Esophagus muscularis mucosa (tissue), 4 donors: ENCODE data around the gene GLT1D1. TPM values are rescaled to one million over a fixed set of nuclear protein-coding genes. Genes with fewer than 3 reads are reported as not detected.

Experiments used
- DNase-seq: peaks from one replicate; pipeline ENCODE4 v3.0.0-alpha.2; 2017; ENCODE audit errors: extremely low spot score
- H3K27ac ChIP-seq, 4 donors: fragments of 200-600 bp; sonication (generic); replicated peaks in 1 of 4; 1 replicate in 3 of 4; 2 replicates in 1 of 4; pipeline ENCODE4 v1.5.1; 2016 to 2019; ENCODE audit warnings: mild to moderate bottlenecking in 1 of 4
- H3K27me3 ChIP-seq, 4 donors: fragments of 200-600 bp; sonication (generic); one replicate each; pipeline versions ENCODE4 v1.5.1 to v1.6.0; 2016 to 2019
- H3K36me3 ChIP-seq, 4 donors: fragments of 200-600 bp; sonication (generic); one replicate each; pipeline ENCODE4 v1.5.1; 2016 to 2019
- H3K4me1 ChIP-seq, 4 donors: fragments of 200-600 bp; sonication (generic); one replicate each; pipeline ENCODE4 v1.5.1; 2016 to 2019
- H3K4me3 ChIP-seq, 4 donors: fragments of 200-600 bp; sonication (generic); 1 replicate in 2 of 4; 2 replicates in 2 of 4; pipeline ENCODE4 v1.5.1; 2016 to 2019; ENCODE audit warnings: mild to moderate bottlenecking in 4 of 4, moderate library complexity in 1 of 4
- H3K9me3 ChIP-seq, 4 donors: fragments of 200-600 bp; sonication (generic); 1 replicate in 3 of 4; 2 replicates in 1 of 4; pipeline ENCODE4 v1.5.1; 2016 to 2019
- EP300 ChIP-seq: sonication (generic); formaldehyde crosslinking; IDR thresholded peaks from one replicate; pipeline ENCODE4 v1.6.1; 2017; ENCODE audit warnings: antibody characterized with exemption
- POLR2A ChIP-seq: fragments of 450-650 bp; IDR thresholded peaks from one replicate; pipeline ENCODE4 v1.6.1; 2017; ENCODE audit warnings: antibody characterized with exemption, moderate library complexity, mild to moderate bottlenecking, low read depth
- POLR2AphosphoS5 ChIP-seq, 2 donors: sonication (generic); formaldehyde crosslinking; IDR thresholded peaks; one replicate each; pipeline ENCODE4 v1.6.1; 2017; ENCODE audit warnings: antibody characterized with exemption in 2 of 2
- WGBS: methylation state at CpG from one replicate; pipeline ENCODE4 v1.1.5; 2018; 5-methylcytosine and 5-hydroxymethylcytosine counted together
- intact Hi-C: fragments of 100-400 bp; cut with DNase I; formaldehyde crosslinking; loops from one replicate; pipeline ENCODE4 v1.15.1; 2023
- total RNA-seq, 4 donors: library from RNA; depleted of rRNA; stranded (reverse); fragments of >200 nt; gene quantifications; one replicate each; pipeline versions ENCODE4 v1.1.0 to v1.2.1, GENCODE V29; 2016
- TF ChIP-seq, protein P1 (sequence below), 3 experiments: fragments of 200-600 bp in 2 of 3; fragments of 450-650 bp in 1 of 3; sonication (generic) in 2 of 3; IDR thresholded peaks; one replicate each; pipeline ENCODE4 v1.5.1; 2017 to 2019; ENCODE audit warnings: antibody characterized with exemption in 3 of 3, mild to moderate bottlenecking in 2 of 3, moderate library complexity in 1 of 3

The GLT1D1 gene
- total RNA-seq, 4 donors from 2014 or later, result under 0.01 to 1.5 (median 0.32) TPM

DNA sequence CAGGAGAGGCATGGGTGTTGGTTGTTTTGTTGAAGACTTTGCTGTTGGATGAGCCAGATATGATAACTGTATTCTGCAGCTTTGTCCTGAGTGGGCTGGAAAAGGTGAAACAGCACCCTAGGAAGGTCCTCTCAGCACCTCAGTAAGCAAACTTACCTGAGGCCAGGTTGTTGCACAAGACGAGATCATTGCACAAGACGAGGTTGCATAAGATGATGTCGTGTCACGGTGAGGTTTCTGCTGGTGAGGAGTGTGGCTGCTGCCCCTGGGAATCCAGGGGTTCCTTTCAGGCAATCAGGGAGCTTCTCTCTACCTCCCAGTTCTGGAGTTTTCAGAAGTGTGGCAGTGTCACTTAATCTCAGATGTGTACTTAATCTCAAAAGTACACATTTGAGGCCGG is 85.6 kb downstream of the GLT1D1 start:
- H3K4me1 ChIP-seq, result no peaks in the 10 kb centered on the region
- H3K4me3 ChIP-seq, result no peak overlapping the region
- WGBS, result 93% methylated on average over 5 of the region's 5 CpGs
- H3K27ac ChIP-seq, result no peak overlapping the region
- no peaks in the 10 kb centered on the region for H3K36me3 ChIP-seq
- H3K9me3 ChIP-seq, result no peaks in the 10 kb centered on the region
- no peak for DNase-seq
- intact Hi-C loops, result no loop called here
- H3K27me3 ChIP-seq, result peaks cover 0 to 8% (median 0%) of the 10 kb centered on the region in 4 donors
- TF ChIP-seq, protein P1, sequence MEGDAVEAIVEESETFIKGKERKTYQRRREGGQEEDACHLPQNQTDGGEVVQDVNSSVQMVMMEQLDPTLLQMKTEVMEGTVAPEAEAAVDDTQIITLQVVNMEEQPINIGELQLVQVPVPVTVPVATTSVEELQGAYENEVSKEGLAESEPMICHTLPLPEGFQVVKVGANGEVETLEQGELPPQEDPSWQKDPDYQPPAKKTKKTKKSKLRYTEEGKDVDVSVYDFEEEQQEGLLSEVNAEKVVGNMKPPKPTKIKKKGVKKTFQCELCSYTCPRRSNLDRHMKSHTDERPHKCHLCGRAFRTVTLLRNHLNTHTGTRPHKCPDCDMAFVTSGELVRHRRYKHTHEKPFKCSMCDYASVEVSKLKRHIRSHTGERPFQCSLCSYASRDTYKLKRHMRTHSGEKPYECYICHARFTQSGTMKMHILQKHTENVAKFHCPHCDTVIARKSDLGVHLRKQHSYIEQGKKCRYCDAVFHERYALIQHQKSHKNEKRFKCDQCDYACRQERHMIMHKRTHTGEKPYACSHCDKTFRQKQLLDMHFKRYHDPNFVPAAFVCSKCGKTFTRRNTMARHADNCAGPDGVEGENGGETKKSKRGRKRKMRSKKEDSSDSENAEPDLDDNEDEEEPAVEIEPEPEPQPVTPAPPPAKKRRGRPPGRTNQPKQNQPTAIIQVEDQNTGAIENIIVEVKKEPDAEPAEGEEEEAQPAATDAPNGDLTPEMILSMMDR (IDR thresholded peaks at IDR 0.05), result no peak
- TF ChIP-seq POLR2A (no peak), POLR2AphosphoS5 (IDR thresholded peaks at IDR 0.05) (no peak), EP300 (no peak)

DNA sequence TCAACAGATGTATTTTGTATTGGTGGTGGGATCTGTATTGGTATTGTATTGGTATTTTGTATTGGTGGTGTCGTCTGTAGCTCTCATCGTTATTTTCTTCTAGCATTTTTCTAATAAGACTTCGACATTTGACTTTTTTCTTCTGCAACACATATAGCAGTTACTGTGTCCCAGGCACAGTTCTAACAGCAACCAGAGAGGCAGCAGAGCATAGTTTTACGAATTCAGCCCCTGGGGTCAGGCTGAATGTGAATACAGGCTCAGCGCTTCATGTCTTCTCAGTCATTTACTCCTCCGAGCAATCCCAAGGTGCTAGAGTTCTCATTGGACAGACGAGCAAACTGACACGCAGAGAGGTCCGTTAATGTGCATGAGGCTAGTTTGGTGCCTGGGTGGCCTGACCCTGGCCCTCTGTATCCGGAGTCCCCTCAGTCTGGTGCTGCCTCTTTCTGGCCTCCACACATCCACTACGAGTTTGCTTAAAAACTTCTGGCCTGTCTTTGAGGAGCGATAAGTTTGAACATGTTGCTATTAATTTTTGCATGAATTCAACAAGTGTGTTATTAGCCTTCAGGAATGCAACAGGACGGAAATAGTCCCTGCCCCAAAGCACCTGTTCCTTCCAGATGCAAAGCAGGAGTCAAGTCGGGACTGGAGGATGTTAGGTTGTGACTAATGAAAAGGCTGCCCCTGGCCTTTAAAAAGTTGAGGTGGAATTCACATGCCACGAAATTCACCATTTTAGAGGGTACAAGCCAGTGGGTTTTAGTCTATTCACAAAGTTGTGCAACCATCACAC is 87.0 kb downstream of the GLT1D1 start:
- Histone ChIP-seq H3K27me3 (peaks cover 0 to 8% (median 0%) of the 10 kb centered on the region in 4 donors), H3K36me3 (no peaks in the 10 kb centered on the region), H3K4me1 (no peaks in the 10 kb centered on the region), H3K4me3 (no peak overlapping the region), H3K27ac (no peak overlapping the region), H3K9me3 (no peaks in the 10 kb centered on the region)
- intact Hi-C loops, result no loop called here
- no peak for DNase-seq
- TF ChIP-seq, protein P1 (IDR thresholded peaks at IDR 0.05), result no peak
- TF ChIP-seq POLR2AphosphoS5 (IDR thresholded peaks at IDR 0.05) (no peak), POLR2A (no peak), EP300 (no peak)
- 86% methylated on average over 15 of the region's 15 CpGs for WGBS

DNA sequence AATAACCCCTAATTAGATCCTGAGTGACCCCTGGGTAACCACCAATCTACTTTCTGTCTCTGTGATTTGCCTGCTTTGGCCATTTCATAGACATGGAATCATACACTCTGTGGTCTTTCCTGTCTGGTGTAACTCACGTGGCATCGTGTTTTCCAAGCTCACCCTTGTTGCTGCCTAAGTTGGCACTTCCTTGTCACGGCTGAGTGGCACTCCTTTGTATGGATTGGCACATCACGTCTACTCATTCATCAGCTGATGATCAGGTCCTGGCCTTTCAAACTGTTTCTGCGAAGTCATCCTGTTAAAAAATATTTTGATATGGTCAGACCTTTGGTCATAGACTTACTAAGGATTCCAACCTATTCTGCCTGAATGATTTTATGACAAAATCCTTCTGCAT is 87.7 kb downstream of the GLT1D1 start:
- DNase-seq, result no peak

DNA sequence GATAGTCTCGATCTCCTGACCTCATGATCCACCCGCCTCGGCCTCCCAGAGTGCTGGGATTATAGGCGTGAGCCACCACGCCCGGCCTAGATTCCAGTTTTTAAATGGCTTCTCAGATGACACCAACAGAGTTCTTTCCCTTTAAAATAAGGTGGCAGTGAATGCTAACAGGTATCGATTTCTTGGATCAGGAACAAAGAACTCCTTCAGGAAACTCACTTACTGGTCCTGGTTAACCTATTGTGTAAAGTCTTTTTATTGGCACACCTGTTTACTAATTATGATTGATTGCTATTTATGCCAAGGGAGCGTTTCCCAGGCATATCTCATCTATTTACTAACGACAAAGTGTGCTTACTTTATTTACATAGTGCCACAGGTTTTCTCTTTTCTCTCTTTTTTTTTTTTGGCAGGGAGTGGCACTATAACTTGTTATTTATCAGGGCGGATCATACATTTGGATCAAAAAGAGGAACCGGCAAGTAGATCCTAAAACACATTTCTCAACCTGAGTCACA is 89.7 kb downstream of the GLT1D1 start:
- no peaks in the 10 kb centered on the region for H3K4me1 ChIP-seq
- TF ChIP-seq EP300 (no peak), POLR2AphosphoS5 (IDR thresholded peaks at IDR 0.05) (no peak), POLR2A (no peak)
- TF ChIP-seq, protein P1 (IDR thresholded peaks at IDR 0.05), result no peak

More for the DNA sequence above, 87.7 kb downstream of the GLT1D1 start:
- no peak overlapping the region for H3K27ac ChIP-seq
- H3K27me3 ChIP-seq, result peaks cover 0 to 8% (median 0%) of the 10 kb centered on the region in 4 donors
- H3K9me3 ChIP-seq, result no peaks in the 10 kb centered on the region
- no peaks in the 10 kb centered on the region for H3K4me1 ChIP-seq
- no peak overlapping the region for H3K4me3 ChIP-seq
- intact Hi-C loops, result no loop called here
- no peaks in the 10 kb centered on the region for H3K36me3 ChIP-seq
- 85% methylated on average over 5 of the region's 5 CpGs for WGBS
- TF ChIP-seq POLR2AphosphoS5 (IDR thresholded peaks at IDR 0.05) (no peak), POLR2A (no peak), EP300 (no peak)
- TF ChIP-seq, protein P1 (IDR thresholded peaks at IDR 0.05), result no peak

More for the DNA sequence above, 89.7 kb downstream of the GLT1D1 start:
- peaks cover 0 to 8% (median 0%) of the 10 kb centered on the region in 4 donors for H3K27me3 ChIP-seq
- H3K36me3 ChIP-seq, result no peaks in the 10 kb centered on the region
- H3K9me3 ChIP-seq, result no peaks in the 10 kb centered on the region
- intact Hi-C loops, result no loop called here
- WGBS, result 87% methylated on average over 11 of the region's 11 CpGs
- DNase-seq, result no peak
- no peak overlapping the region for H3K4me3 ChIP-seq
- H3K27ac ChIP-seq, result no peak overlapping the region
